GM23338 (cell line): Measurements from ENCODE around the gene CNNM1. TPM values are rescaled to one million over a fixed set of nuclear protein-coding genes. Genes with fewer than 3 reads are reported as not detected.

Experiments used
- polyA plus RNA-seq: library from polyadenylated mRNA; unstranded; fragments of >200 nt; fragmentation: Nextera tagmentation; extraction: Ambion mirVana; gene quantifications from 2 replicates; pipeline ENCODE4 v1.2.1, GENCODE V29; 2016
- total RNA-seq: library from RNA; depleted of rRNA; stranded (reverse); fragments of >200 nt; shearing (Covaris generic); gene quantifications from 2 replicates; pipeline ENCODE4 v1.2.3, GENCODE V29; 2014; rRNA removed
- TF ChIP-seq, protein P1 (sequence below): IDR thresholded peaks from one replicate; pipeline ENCODE4 v1.6.1; 2018; ENCODE audit warnings: antibody characterized with exemption; ENCODE audit not compliant: unreplicated experiment

The CNNM1 gene
- total and polyA plus RNA-seq, 2 experiments from 2014 or later = 0.52 to 0.90 TPM

DNA sequence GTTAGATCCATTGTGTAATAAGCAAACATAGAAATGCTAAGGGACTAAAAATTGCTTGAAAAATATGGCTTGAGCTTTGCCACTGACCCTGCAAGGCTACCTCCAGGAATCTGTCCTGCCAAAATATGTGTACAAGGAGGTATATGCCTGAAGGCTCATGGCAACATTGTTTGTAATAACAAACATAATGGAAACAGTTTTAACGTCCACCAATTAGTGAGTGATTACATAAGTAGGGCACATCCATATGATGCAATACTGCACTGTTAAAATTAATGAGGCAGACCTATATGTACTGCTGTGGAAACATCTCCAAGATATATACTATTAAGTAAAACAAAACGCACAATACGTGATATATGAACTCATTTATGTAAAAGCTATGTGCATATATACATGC lies 114.3 kb downstream of the CNNM1 start (continued):
- TF ChIP-seq, protein P1, sequence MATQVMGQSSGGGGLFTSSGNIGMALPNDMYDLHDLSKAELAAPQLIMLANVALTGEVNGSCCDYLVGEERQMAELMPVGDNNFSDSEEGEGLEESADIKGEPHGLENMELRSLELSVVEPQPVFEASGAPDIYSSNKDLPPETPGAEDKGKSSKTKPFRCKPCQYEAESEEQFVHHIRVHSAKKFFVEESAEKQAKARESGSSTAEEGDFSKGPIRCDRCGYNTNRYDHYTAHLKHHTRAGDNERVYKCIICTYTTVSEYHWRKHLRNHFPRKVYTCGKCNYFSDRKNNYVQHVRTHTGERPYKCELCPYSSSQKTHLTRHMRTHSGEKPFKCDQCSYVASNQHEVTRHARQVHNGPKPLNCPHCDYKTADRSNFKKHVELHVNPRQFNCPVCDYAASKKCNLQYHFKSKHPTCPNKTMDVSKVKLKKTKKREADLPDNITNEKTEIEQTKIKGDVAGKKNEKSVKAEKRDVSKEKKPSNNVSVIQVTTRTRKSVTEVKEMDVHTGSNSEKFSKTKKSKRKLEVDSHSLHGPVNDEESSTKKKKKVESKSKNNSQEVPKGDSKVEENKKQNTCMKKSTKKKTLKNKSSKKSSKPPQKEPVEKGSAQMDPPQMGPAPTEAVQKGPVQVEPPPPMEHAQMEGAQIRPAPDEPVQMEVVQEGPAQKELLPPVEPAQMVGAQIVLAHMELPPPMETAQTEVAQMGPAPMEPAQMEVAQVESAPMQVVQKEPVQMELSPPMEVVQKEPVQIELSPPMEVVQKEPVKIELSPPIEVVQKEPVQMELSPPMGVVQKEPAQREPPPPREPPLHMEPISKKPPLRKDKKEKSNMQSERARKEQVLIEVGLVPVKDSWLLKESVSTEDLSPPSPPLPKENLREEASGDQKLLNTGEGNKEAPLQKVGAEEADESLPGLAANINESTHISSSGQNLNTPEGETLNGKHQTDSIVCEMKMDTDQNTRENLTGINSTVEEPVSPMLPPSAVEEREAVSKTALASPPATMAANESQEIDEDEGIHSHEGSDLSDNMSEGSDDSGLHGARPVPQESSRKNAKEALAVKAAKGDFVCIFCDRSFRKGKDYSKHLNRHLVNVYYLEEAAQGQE = no peak

Other genes with a start within 250 kb of the CNNM1 start
- gene HPSE2, start 93.5 kb upstream of the CNNM1 start, total RNA-seq = 0.10 and 0.50 TPM in 2 replicates
- 0.24 and 0.28 TPM in 2 replicates for gene HPSE2, start 93.5 kb upstream of the CNNM1 start, polyA plus RNA-seq
- 29.4 and 36.8 TPM in 2 replicates for gene GOT1, start 101.3 kb downstream of the CNNM1 start, total RNA-seq
- gene GOT1, start 101.3 kb downstream of the CNNM1 start, polyA plus RNA-seq = 31.8 and 37.7 TPM in 2 replicates
- gene NKX2-3, start 203.6 kb downstream of the CNNM1 start, total RNA-seq = not detected in 2 replicates
- not detected in 2 replicates for gene NKX2-3, start 203.6 kb downstream of the CNNM1 start, polyA plus RNA-seq